HepG2 (cell line): ENCODE measurements around the gene TGM6. TPM values are rescaled to one million over a fixed set of nuclear protein-coding genes. Genes with fewer than 3 reads are reported as not detected.

Source experiments
- CCAR2 ChIP-seq: fragments of 200-400 bp; formaldehyde crosslinking; optimal IDR thresholded peaks from 2 replicates; pipeline ENCODE3; 2018; ENCODE audit warnings: low read depth, mild to moderate bottlenecking, low read length, moderate library complexity
- EHMT2 ChIP-seq: fragments of 200-600 bp; sonication (generic); IDR thresholded peaks from 2 replicates; pipeline ENCODE4 v1.7.0; 2017; ENCODE audit warnings: antibody characterized with exemption, low read depth, low read length, borderline replicate concordance
- HNRNPLL ChIP-seq: fragments of 200-400 bp; formaldehyde crosslinking; IDR thresholded peaks from 2 replicates; pipeline ENCODE4 v1.6.1; 2017; ENCODE audit warnings: mild to moderate bottlenecking, low read depth, low read length; ENCODE audit not compliant: poor library complexity, severe bottlenecking
- JUND ChIP-seq: sonication (generic); formaldehyde crosslinking; IDR thresholded peaks from 2 replicates; pipeline ENCODE4 v1.8.0; 2022; ENCODE audit warnings: mild to moderate bottlenecking, missing genetic modification reagents
- NCOA1 ChIP-seq: sonication (generic); formaldehyde crosslinking; IDR thresholded peaks from 2 replicates; pipeline ENCODE4 v1.9.0; 2021; ENCODE audit warnings: missing genetic modification reagents
- NONO ChIP-seq, 2 experiments: fragments of 450-650 bp in 1 of 2; sonication (generic) in 1 of 2; formaldehyde crosslinking in 1 of 2; IDR thresholded peaks in 1 of 2; conservative IDR thresholded peaks in 1 of 2; 2 replicates each; pipeline versions ENCODE4 v1.6.1 to v1.8.0; 2017 to 2022; ENCODE audit warnings: mild to moderate bottlenecking in 1 of 2, missing genetic modification reagents in 1 of 2, moderate library complexity in 1 of 2
- SAP130 ChIP-seq: IDR thresholded peaks from 2 replicates; pipeline ENCODE4 v1.6.1; 2016; ENCODE audit warnings: low read depth
- SNRNP70 ChIP-seq: fragments of 200-400 bp; formaldehyde crosslinking; IDR thresholded peaks from 2 replicates; pipeline ENCODE4 v1.6.1; 2017; ENCODE audit warnings: mild to moderate bottlenecking, low read depth, low read length, moderate library complexity
- ZBTB38 ChIP-seq: sonication (generic); formaldehyde crosslinking; IDR thresholded peaks from 2 replicates; pipeline ENCODE4 v1.5.1; 2020; ENCODE audit warnings: mild to moderate bottlenecking, missing genetic modification reagents
- ZNF10 ChIP-seq: sonication (generic); formaldehyde crosslinking; IDR thresholded peaks from 2 replicates; pipeline ENCODE4 v1.4.0; 2020; ENCODE audit warnings: mild to moderate bottlenecking, low read depth, missing genetic modification reagents, borderline replicate concordance
- ZNF543 ChIP-seq: sonication (generic); formaldehyde crosslinking; IDR thresholded peaks from 2 replicates; pipeline ENCODE4 v1.4.0; 2020; ENCODE audit warnings: mild to moderate bottlenecking, missing genetic modification reagents
- ZNF567 ChIP-seq: sonication (generic); formaldehyde crosslinking; IDR thresholded peaks from 2 replicates; pipeline ENCODE4 v1.8.1; 2023; ENCODE audit warnings: mild to moderate bottlenecking, missing genetic modification reagents, borderline replicate concordance
- ZNF577 ChIP-seq: sonication (generic); formaldehyde crosslinking; IDR thresholded peaks from 2 replicates; pipeline ENCODE4 v1.4.0; 2020; ENCODE audit warnings: mild to moderate bottlenecking, low read depth, missing genetic modification reagents, borderline replicate concordance
- ZNF816 ChIP-seq: sonication (generic); formaldehyde crosslinking; IDR thresholded peaks from 2 replicates; pipeline ENCODE4 v1.8.0; 2022; ENCODE audit warnings: missing genetic modification reagents, mild to moderate bottlenecking, borderline replicate concordance
- ZNF883 ChIP-seq: sonication (generic); formaldehyde crosslinking; IDR thresholded peaks from 2 replicates; pipeline ENCODE4 v1.5.1; 2020; ENCODE audit warnings: mild to moderate bottlenecking, missing genetic modification reagents; ENCODE audit errors: not compliant biosample characterization
- polyA plus RNA-seq, 8 experiments: library from polyadenylated mRNA; depleted of rRNA in 3 of 8; stranded (reverse) in 7 of 8; unstranded in 1 of 8; fragments of >200 nt; fragmentation: Illumina TruSeq in 4 of 8; extraction: Trizol in 4 of 8; gene quantifications; 2 replicates each; pipeline versions ENCODE4 v1.2.1 to v1.2.3, GENCODE V29; 2011 to 2016; ENCODE audit warnings: low read depth in 4 of 8, missing spikeins in 1 of 8, mixed read lengths in 1 of 8; ENCODE audit not compliant: insufficient read depth in 1 of 8
- total RNA-seq, 5 experiments: library from RNA; depleted of rRNA; stranded (reverse); fragments of >200 nt; fragmentation: Illumina TruSeq; extraction: Trizol; gene quantifications; 2 replicates each; pipeline ENCODE4 v1.2.3, GENCODE V29; 2016; ENCODE audit warnings: low read depth in 1 of 5
- TF ChIP-seq, protein P1 (sequence below): sonication (generic); formaldehyde crosslinking; IDR thresholded peaks from 2 replicates; pipeline ENCODE4 v1.8.1; 2023; ENCODE audit warnings: mild to moderate bottlenecking, moderate library complexity, missing genetic modification reagents
- TF ChIP-seq, protein P2 (sequence below): sonication (generic); formaldehyde crosslinking; IDR thresholded peaks from 2 replicates; pipeline ENCODE4 v1.4.0; 2020; ENCODE audit warnings: missing genetic modification reagents
- TF ChIP-seq, protein P3 (sequence below): sonication (generic); formaldehyde crosslinking; IDR thresholded peaks from 2 replicates; pipeline ENCODE4 v1.8.1; 2022; ENCODE audit warnings: low read depth, mild to moderate bottlenecking, missing genetic modification reagents
- TF ChIP-seq, protein P4 (sequence below): IDR thresholded peaks from 2 replicates; pipeline ENCODE4 v1.6.1; 2016
- TF ChIP-seq, protein P5 (sequence below): sonication (generic); formaldehyde crosslinking; IDR thresholded peaks from 2 replicates; pipeline ENCODE4 v1.4.0; 2020; ENCODE audit warnings: missing genetic modification reagents

TGM6 gene
- total and polyA plus RNA-seq, 2 of the 13 experiments (the other 11 are each of a cell fraction or from before 2014, with no cell fraction given), result not detected

DNA sequence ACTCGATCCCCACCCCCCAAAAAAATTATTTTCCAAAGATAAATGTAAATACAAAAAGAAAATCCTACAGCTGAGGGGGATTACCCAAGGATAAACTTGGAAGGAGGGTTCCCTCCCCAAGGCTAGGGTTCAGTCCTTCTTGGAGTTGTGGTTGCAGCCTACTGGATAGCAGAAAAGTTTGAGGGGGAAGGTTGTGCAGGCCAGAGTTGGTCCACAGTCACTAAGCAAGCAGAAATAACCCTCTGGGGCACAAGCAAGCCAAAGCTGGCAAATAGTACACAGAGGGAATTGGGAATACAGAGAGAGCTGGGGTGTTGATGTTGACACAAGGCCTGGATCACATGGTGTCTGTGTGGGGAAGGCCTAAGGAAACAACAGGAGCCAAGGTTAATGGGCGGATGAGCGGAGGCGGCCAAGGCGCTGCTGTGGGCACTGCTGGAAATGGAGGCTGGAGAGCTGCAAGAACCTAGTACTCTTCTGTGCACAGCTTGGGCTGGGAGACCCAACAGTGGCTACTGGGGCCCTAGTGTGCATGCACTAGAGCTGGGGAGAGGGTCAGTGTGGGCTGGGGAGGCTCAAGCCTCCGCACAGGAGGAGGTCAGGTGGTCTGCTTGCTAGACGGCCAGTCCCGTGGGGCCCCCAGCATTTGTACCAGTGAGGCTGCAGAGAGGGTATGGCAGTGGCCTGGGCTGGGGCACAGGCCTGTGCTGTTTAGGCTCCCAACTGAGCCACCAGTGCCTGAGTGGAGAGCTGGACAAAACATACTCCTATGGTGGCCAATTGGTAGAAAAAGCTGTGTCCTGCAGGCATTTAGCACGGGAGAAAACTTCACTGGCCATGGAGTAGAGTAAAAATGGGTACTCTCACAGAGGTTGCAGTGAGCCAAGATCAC is 95.4 kb downstream of the TGM6 start (continued):
- TF ChIP-seq ZNF10 (CRISPR knock-in tag) (no peak), CCAR2 (no peak), ZBTB38 (CRISPR knock-in tag) (peak; percentile 97), ZNF816 (CRISPR knock-in tag) (peak; percentile 43; the same call in 1 of the 2 replicates), ZNF567 (CRISPR knock-in tag) (peak; percentile 31), ZNF883 (CRISPR knock-in tag) (peak; percentile 84), SNRNP70 (no peak), HNRNPLL (no peak), NCOA1 (CRISPR knock-in tag) (no peak), EHMT2 (0 out of 2 replicates have a peak, but pooled peaks have one; percentile 28), NONO (IDR thresholded peaks at IDR 0.05) (no peak), NONO (CRISPR knock-in tag; conservative IDR thresholded peaks at IDR 0.05) (peak; percentile 90), ZNF577 (no peak), ZNF543 (peak; percentile 93), SAP130 (CRISPR knock-in tag) (peak; percentile 96), JUND (CRISPR knock-in tag) (no peak)
- TF ChIP-seq, protein P1, sequence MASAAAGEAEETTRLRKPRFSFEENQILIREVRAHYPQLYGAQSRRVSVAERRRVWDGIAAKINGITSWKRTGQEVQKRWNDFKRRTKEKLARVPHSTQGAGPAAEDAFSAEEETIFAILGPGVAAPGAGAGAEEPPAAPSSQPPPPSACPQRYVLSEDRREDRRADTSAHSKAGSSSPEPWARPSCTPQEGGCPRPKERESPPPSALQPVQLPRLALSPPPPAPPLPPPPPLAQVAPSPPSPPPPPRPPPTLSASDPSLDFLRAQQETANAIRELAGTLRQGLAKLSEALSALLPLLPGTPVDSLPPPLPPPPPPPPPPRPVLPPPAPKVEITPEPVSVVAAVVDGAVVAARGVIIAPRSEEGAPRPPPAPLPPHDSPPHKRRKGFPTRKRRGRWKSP, result peak; percentile 82; the same call in 1 of the 2 replicates
- TF ChIP-seq, protein P2, sequence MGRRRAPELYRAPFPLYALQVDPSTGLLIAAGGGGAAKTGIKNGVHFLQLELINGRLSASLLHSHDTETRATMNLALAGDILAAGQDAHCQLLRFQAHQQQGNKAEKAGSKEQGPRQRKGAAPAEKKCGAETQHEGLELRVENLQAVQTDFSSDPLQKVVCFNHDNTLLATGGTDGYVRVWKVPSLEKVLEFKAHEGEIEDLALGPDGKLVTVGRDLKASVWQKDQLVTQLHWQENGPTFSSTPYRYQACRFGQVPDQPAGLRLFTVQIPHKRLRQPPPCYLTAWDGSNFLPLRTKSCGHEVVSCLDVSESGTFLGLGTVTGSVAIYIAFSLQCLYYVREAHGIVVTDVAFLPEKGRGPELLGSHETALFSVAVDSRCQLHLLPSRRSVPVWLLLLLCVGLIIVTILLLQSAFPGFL, result no peak
- TF ChIP-seq, protein P3, sequence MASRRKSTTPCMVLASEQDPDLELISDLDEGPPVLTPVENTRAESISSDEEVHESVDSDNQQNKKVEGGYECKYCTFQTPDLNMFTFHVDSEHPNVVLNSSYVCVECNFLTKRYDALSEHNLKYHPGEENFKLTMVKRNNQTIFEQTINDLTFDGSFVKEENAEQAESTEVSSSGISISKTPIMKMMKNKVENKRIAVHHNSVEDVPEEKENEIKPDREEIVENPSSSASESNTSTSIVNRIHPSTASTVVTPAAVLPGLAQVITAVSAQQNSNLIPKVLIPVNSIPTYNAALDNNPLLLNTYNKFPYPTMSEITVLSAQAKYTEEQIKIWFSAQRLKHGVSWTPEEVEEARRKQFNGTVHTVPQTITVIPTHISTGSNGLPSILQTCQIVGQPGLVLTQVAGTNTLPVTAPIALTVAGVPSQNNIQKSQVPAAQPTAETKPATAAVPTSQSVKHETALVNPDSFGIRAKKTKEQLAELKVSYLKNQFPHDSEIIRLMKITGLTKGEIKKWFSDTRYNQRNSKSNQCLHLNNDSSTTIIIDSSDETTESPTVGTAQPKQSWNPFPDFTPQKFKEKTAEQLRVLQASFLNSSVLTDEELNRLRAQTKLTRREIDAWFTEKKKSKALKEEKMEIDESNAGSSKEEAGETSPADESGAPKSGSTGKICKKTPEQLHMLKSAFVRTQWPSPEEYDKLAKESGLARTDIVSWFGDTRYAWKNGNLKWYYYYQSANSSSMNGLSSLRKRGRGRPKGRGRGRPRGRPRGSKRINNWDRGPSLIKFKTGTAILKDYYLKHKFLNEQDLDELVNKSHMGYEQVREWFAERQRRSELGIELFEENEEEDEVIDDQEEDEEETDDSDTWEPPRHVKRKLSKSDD (CRISPR knock-in tag), result 0 out of 2 replicates have a peak, but pooled peaks have one; percentile 71
- TF ChIP-seq, protein P4, sequence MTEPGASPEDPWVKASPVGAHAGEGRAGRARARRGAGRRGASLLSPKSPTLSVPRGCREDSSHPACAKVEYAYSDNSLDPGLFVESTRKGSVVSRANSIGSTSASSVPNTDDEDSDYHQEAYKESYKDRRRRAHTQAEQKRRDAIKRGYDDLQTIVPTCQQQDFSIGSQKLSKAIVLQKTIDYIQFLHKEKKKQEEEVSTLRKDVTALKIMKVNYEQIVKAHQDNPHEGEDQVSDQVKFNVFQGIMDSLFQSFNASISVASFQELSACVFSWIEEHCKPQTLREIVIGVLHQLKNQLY (CRISPR knock-in tag), result peak; percentile 98
- TF ChIP-seq, protein P5, sequence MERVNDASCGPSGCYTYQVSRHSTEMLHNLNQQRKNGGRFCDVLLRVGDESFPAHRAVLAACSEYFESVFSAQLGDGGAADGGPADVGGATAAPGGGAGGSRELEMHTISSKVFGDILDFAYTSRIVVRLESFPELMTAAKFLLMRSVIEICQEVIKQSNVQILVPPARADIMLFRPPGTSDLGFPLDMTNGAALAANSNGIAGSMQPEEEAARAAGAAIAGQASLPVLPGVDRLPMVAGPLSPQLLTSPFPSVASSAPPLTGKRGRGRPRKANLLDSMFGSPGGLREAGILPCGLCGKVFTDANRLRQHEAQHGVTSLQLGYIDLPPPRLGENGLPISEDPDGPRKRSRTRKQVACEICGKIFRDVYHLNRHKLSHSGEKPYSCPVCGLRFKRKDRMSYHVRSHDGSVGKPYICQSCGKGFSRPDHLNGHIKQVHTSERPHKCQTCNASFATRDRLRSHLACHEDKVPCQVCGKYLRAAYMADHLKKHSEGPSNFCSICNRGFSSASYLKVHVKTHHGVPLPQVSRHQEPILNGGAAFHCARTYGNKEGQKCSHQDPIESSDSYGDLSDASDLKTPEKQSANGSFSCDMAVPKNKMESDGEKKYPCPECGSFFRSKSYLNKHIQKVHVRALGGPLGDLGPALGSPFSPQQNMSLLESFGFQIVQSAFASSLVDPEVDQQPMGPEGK (CRISPR knock-in tag), result peak; percentile 78
